Measurements from ENCODE around the gene GGT7.
"Not testable (repeated sequence)": the region's sequence is repeated elsewhere in the genome, so short reads cannot be mapped to it uniquely, and the experiment has no call there.

The GGT7 gene, protein sequence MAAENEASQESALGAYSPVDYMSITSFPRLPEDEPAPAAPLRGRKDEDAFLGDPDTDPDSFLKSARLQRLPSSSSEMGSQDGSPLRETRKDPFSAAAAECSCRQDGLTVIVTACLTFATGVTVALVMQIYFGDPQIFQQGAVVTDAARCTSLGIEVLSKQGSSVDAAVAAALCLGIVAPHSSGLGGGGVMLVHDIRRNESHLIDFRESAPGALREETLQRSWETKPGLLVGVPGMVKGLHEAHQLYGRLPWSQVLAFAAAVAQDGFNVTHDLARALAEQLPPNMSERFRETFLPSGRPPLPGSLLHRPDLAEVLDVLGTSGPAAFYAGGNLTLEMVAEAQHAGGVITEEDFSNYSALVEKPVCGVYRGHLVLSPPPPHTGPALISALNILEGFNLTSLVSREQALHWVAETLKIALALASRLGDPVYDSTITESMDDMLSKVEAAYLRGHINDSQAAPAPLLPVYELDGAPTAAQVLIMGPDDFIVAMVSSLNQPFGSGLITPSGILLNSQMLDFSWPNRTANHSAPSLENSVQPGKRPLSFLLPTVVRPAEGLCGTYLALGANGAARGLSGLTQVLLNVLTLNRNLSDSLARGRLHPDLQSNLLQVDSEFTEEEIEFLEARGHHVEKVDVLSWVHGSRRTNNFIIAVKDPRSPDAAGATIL

DNA sequence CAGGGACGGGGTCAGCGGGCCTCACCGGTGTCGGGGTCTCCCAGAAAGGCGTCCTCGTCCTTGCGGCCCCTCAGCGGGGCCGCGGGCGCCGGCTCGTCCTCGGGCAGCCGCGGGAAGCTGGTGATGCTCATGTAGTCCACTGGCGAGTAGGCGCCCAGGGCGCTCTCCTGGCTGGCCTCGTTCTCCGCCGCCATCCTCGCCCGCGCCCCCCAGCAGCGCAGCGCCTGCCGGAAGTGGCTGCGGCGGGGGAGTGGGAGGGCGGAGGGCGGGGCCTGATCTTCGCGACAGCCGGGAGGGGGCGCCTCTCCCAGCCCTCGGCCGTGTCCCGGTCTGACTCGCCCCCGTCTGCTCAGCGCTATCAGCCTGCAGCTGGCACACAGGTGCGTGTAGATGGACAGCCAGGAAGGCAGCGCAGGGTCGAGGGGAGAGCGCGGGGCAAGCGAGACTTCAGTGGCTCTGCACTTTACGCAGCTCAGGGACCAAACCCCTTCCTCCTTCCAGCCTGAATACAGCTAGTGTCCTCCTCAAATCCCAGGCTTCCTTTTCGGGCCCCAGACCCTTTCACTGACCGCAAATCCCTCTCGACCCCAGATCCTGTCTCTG is at the start of gene GGT7:
GGT7 (minus strand) TSS at position 235 of the 603 bp plus-strand sequence; CDS start at position 194, 41 bp downstream.
- peak; percentile 88 for DNase-seq

DNA sequence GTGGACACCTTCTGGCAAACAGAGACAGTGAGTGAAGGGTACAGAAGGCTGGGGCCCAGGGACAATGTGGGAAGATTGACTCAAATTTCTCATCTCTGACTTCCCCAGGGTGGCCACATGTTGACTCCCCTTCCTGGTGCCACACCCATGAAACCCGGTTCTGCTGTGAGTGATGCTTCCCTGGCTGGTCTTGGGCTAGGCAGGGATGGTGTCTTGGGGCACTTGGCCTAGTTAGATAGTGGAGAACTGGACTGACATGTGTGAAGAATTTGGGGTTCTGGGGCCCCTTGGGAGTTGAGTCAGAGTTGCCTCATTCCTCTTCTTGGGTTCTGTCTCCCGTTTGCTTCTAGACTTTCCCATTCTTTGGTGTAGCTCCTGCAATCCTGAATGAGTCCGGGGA is 48.8 kb upstream of the GGT7 start:
- DNase-seq = no peak

DNA sequence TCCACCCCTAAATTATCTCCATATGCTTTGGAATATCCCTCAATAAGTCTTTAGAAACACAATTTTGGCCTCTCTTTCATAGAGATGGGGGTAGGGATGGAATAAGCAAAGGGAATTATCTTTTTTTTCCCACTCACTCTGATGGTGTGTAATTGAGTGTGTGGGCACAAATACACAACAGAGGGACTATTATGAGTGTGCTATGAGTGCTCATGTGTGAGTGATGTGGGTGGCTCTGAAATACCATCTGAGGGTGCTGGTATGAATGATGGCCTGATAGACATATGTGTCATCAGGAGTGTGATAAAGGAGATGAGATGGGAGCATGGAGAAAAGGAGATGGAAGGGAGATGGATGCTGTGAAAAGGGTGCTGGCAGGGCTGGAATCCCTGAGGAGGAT is 47.4 kb upstream of the GGT7 start:
- no peak for DNase-seq

DNA sequence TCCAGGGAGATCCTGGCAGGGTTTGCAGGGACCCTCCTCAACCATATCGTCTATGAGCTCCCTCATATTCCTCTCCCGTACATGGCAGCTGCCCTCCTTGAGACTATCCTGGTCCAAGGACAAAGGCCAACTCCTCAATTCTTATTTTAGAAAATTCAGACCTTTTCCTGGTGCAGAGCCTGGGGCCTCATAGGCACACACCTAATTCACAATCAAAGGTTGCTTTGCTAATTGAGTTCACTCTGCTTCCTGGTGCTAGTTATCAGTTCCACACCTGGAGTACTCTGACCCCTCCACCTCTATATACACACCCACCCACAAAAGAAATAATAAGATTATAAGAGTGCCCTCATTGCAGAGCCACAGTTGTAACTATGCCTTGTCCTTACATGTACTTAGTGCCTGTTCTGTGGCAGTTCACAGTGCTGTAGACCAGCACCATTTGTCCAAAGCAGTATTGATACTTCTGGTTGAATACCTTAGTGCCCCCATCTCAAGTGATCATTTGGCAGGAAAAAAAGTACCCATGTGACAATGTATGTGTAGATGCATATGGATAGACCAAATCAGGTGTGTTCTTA is 44.2 kb upstream of the GGT7 start:
- no peak for DNase-seq

DNA sequence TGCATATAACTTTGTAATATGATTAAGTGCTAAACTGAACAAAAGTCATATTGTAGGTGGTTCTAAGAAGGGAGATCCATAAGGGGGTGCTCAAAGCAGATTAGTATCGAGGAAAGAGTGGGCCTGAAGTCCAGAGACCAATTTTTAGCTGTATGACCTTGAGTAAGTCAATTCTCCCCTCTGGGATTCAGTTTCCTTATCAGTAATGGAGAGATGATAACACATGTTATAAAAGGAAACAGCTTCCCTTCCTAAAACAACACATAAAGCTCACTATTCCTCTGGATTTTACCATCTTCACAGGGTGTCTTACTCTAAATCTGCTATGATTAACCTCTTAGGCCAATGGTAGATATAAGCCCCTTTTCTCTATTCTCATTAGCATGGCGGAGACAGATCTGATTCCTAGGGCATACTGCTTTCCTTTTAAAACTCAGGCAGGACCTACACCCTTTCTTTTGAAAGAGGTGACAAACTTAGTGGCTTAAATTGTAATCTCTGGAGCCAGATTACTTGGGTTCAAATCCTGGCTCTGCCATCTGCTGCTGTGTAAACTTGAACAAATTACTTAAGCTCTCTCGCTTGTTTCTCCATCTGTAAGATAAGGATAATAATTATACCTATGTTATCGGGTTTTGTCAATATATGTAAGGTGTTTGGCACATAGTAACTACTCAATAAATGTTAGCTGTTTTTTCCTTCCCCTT is 43.2 kb upstream of the GGT7 start:
- DNase-seq = no peak

DNA sequence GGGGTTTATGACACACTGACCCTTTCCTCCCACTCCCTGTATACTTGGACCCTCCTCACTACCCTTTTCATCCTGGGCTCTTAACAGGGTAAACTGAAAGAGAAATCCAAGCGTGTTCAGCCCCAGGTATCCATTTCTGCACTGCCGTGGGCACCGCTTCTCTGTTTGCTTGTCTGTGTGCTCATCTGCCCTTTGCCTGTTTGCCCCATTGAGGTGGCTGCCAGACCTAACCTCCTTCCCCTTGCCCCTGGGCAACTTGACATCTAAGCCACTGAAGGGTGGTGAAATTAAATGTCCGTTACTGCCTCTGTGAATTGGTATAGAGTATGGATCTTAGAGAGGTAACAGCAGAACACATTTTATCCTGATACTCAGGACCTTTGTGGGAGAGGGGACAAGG is 42.5 kb upstream of the GGT7 start:
- no peak for DNase-seq

DNA sequence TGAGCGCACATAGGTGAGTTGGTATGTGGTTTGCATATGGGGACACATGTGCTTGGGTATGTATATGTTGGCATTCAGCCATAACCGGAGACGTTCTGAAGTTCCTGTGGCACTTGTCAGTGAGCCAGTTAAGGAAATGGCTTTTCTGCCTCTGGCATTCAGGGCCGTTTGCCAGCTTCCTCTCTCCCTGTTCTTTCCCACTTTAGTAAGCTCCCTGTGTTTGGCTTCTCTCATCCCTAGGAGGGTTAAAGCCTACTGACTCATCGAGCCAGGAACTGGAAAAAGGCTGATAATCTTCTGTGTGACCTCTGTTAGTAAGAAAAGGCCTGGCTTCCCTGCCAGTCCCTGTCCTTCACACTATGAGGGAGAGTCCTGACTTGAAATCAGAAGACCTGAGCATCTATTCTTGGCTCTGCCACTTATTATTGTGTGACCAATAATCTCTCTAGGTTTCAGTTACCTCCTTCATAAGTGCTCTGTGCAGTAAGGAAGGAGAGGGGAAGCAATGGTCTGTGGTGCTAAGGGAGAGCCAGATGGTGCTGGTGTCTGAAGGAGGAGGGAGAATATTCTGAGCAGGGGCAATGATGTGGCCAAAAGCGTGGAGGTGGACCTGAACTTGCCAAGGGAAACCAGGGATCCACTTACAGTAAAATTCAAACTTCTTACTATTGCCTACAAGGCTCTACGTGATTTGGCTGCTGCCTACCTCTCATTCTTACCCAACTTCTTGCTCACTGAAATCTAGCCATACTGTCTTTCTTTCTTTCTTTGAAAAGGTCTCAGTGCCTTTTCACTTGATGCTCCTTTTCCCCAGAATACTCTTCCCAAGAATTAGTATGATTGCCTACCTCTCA is 35.2 kb upstream of the GGT7 start:
- no peak for DNase-seq

DNA sequence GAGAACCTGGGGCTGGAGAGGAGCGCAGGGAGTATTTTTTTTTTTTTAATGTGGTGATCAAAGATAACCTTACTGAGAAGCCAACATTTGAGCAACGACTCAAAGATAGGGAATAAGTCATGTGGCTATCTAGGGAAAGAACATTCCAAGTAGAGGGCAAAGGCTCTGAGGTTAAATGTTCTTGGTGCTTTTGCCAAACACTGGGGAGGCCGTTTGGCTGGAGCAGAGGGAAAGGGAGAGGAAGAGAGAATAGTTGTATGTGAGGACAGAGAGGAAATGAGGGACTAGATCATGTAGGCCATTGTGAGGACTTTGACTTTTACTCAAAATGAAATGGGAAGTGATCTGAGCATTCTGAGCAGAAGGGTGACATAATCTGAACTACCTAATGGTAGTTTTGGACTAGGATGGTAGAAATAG is 31.6 kb upstream of the GGT7 start:
- DNase-seq = no peak

DNA sequence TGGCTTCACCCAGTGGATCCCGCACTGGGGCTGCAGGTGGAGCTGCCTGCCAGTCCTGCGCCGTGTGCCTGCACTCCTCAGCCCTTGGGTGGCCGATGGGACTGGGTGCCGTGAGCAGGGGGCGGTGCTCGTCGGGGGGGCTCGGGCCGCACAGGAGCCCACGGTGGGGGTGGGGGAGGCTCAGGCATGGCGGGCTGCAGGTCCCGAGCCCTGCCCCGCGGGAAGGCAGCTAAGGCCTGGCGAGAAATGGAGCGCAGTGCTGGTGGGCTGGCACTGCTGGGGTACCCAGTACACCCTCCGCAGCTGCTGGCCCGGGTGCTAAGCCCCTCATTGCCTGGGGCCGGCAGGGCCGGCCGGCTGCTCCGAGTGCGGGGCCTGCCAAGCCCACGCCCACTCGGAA is 26.1 kb upstream of the GGT7 start:
- DNase-seq = not testable (repeated sequence)

DNA sequence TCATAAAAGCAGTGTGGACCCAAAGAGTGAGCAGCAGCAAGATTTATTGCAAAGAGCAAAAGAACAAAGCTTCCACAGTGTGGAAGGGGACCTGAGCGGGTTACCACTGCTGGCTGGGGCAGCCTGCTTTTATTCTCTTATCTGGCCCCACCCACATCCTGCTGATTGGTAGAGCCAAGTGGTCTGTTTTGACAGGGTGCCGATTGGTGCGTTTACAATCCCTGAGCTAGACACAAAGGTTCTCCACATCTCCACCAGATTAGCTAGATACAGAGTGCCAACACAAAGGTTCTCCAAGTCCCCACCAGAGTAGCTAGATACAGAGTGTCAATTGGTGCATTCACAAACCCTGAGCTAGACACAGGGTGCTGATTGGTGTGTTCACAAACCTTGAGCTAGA is 25.5 kb upstream of the GGT7 start:
- DNase-seq = not testable (repeated sequence)

DNA sequence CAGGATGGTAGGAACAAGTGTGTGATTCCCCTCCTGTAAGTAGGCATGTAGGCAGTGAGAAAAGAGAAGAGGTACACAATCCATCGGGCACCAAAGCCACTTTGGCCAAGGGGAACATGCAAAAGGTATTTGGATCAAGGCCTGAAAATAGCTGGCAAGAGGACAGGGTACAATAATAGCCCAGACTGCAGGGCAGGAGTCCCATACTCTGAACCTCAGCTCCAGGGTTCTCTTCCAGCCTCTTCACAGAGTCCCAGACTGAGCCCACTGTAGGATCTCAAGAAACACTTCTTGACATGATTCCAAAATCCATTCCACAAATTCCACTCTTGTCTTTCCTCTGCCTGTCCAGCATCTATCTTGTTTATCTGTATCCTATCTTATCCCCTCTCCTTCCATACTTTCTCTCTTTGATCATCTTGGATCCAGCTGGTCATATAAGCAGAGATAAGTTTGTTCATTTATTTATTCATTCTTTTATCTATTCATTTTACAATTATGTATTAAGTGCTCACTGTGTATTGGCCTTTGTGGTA is 23.5 kb upstream of the GGT7 start:
- DNase-seq = no peak

DNA sequence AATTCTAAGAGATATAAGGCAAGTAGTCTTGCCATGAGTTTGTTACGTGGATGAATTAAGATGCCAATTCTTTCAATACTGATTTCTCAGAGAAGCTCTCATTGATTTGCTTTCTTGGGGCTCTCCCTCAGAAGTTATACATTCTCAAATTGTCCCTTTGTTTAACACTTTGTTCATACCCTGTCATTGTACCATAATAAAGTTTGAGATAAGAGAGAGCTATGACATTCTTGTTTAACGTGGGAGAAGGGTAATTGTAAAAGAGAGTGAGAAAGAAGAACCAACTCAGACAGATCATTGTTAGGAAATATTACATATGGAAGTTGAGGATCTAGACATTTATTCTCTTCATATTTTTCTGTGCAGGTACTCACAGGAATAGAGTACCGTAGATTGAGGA is 22.8 kb upstream of the GGT7 start:
- DNase-seq = no peak

DNA sequence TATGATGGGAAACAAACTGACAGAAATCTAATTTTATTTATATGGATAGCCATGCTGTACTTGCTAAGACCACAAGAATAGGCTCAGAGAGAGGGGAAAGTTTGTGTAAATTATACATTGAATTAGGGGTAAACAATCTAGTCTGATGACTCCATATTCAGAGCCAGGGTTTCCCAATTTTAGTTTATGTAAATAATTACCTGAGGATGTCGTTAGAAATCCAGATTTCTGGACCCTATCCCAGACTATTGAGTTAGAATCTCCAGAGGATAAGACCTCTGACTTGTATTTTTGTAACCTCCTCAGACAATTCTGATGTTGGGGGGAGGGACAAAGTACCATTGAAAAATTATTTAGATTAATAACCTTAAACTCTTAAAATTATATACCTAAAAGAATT is 22.1 kb upstream of the GGT7 start:
- no peak for DNase-seq

DNA sequence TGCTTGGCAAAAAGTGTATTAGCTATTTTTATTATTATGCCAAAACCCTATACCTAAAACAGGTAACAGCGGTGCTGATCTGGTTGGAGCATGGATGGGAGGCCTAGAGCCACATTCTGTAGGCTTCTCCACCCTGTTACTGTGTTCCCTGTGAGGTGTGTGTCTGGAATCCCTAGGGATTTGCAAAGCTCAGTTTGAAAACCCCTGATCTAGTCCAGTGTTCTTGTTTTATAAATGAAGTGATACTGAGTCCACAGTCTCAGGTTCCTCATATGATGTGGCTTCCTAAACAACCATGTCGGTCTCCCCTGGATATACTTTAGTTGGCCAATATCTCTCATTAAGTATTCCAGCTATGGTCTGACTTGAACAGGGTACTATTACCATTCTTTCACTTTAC is 20.0 kb upstream of the GGT7 start:
- no peak for DNase-seq

DNA sequence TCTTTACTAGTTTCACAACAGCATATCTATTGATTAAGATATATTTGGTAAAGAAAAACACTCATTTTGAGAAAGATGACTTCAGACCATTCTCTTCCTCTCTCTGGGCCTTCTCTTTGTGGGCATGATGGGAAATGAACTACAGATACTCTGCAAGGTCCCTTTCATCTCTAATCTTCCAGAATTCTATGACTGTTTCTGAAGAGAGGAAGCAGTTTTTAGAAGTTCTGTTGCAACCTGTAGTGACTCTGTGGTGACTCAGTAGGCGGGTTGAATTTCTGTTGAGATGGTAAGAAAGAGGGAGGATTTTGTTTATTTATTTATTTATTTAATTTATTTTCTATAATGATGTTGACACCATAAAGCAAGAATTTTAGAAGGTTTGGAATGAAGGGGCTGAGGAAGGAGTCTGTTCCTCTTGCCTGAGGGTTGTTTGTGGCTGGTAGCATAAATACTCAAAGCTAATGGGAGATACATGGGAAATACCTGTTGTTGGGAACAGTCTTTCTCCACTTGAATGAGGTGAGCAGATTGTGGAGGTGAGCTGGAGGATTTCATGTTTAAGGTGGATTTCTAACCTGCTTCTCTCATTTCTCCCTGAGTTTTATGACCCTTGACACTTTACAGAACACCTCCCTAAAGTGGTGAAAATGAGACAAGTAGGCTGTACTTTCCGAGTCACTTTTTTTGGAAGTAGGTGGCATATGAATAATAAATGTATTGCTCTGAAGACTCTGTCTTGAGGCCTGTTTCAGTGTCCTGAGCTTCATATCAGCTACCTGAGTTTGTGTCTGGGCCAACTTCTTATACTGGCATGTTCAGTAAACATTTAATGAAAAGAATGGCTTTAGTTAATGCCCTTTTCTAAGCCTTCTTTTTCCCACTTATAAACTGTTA is 18.8 kb upstream of the GGT7 start:
- peak; percentile 41 for DNase-seq

DNA sequence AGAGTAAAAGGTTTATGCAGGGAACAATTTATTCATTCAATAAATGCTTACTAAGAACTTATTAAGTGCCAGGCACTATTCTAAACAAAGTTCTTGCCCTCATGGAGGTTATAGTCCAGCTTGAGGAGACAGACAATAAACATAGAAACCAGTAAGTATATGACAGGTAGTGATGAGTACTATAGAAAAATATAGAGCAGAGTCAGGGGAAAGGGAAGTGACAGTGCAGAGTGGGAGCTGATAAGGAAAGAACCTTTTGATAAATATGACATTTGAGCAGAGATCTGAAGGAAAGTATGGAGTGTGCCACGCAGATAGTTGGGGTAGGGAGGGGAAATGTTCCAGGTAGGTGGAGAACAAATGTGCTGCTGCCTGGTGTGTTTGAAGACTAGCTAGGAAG is 15.8 kb upstream of the GGT7 start:
- no peak for DNase-seq

DNA sequence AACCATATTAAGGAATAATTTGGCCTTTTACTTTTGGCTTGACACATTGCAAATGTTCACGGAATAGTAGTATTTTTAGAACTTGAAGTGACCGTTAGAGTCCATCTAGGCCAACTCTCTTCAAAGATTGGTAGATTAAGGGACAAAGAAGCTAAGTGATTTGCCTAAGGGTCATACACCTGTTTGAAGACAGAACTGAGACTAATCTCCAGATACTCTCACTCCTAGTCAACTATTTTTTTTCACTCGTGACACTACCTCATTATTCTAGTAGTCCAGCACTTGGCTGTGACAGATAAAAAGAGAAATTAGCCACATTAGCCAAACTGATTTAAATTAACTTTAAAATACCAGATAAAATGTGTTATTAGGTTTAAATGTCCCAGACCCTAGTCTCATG is 14.4 kb upstream of the GGT7 start:
- DNase-seq = no peak

DNA sequence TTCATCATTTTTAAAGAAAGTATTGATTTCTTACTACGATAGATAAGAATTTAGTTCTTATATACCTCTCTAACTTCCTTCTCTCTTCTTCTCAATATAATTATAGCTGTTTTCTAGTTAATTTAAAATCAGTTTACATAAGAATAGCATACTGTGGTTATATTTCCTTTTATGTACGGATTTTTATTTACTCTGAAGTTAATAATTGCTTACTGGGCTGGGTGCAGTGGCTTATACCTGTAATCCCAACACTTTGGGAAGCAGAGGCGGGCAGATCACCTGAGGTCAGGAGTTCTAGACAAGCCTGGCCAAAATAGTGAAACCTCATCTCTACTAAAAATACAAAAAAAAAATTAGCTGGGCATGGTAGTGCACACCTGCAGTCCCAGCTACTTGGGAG is 13.5 kb upstream of the GGT7 start:
- DNase-seq = no peak

DNA sequence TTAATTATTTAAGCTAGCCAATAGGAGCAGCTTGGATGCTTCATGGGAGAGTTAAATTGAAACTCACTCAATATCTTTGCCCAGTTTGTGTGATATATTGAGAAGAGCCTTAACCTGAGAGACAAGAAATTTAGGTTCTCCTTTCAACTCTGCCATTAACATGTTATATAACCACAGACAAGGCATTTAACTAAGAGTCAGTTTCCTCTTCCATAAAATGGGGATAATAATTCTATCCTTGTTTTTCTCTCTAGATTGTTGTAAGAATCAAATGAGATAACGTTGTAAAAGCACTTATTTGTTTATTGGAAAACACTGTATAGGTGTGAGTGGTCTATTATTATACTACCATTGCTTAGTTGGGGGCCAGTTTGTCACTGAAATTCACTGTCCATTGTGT is 11.6 kb upstream of the GGT7 start:
- DNase-seq = no peak

DNA sequence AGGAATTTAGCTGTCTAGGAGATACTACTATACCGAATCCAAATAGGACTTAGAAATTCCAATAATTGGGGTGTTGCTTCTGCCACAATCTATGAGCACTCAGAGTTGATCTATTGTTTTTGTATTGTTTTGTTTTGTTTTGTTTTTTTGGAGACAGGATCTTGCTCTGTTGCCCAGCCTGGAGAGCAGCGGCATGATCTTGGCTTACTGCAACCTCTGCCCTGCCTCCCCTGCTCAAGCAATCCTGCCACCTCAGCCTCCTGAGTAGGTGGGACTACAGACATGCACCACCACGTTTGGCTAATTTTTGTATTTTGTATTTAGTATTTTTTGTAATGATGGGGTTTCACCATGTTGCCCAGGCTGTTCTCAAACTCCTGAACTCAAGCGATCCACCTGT is 11.2 kb upstream of the GGT7 start:
- DNase-seq = no peak

Measured in stimulated activated CD4-positive, alpha-beta T cell treated with anti-CD3 and anti-CD28 coated beads, Interleukin-4, amount 100 ng/mL, for 24 hours (primary cell).